ENCODE measurements around the gene PCDH18. TPM values are rescaled to one million over a fixed set of nuclear protein-coding genes. Genes with fewer than 3 reads are reported as not detected.

Gene PCDH18
- total RNA-seq, 1 experiment from 2014 or later: 0.15 TPM

DNA sequence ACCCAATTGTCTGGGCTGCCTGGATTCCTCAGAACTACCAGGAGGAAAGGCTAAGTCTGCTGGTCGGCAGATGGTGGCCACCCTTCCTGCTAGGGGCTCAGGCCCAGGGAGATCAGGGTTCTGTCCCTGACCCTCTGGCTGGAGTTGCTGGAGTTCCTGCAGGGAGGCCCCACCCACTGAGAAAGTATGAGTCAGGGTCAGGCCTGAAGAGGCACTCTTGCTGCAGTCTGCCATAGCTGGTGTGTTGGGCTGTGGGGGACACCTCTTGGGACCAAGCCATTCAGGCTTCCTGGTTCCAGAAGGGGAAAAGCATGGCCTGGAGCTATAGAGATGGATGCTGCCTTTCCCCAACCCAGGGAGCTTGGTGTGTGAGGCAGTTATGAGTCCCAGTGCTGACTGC, 40.4 kb upstream of the PCDH18 start:
- Histone ChIP-seq H3K36me3 (ENCODE audit: low read depth) (no peaks in the 10 kb centered on the region), H3K27me3 (ENCODE audit: insufficient read depth, low read depth) (no peaks in the 10 kb centered on the region), H3F3A (ENCODE audit: insufficient read depth, low read depth) (no peaks in the 10 kb centered on the region), H3K9me2 (ENCODE audit: insufficient read depth) (no peaks in the 10 kb centered on the region), H3K4me2 (no peak overlapping the region), H3K9me3 (ENCODE audit: insufficient read depth, low read depth) (no peaks in the 10 kb centered on the region), H2AFZ (no peak overlapping the region), H3K79me2 (ENCODE audit: low read depth) (no peaks in the 10 kb centered on the region), H3K27ac (no peak overlapping the region), H3K4me3 (no peak overlapping the region), H4K20me1 (ENCODE audit: insufficient read depth) (no peaks in the 10 kb centered on the region), H3K4me1 (replicated peaks; ENCODE audit: insufficient read depth) (no peaks in the 10 kb centered on the region)
- BruUV-seq (replicated peaks): no TSS peak
- CTCF ChIA-PET: no interaction called here
- no peak for TF ChIP-seq EZH2 (IDR thresholded peaks at IDR 0.05; ENCODE audit: low read depth)
- TF ChIP-seq, protein P1, sequence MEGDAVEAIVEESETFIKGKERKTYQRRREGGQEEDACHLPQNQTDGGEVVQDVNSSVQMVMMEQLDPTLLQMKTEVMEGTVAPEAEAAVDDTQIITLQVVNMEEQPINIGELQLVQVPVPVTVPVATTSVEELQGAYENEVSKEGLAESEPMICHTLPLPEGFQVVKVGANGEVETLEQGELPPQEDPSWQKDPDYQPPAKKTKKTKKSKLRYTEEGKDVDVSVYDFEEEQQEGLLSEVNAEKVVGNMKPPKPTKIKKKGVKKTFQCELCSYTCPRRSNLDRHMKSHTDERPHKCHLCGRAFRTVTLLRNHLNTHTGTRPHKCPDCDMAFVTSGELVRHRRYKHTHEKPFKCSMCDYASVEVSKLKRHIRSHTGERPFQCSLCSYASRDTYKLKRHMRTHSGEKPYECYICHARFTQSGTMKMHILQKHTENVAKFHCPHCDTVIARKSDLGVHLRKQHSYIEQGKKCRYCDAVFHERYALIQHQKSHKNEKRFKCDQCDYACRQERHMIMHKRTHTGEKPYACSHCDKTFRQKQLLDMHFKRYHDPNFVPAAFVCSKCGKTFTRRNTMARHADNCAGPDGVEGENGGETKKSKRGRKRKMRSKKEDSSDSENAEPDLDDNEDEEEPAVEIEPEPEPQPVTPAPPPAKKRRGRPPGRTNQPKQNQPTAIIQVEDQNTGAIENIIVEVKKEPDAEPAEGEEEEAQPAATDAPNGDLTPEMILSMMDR (conservative IDR thresholded peaks at IDR 0.05): no peak
- DNase-seq: no peak
- intact Hi-C loops (cut with micrococcal nuclease; ENCODE audit: unreplicated experiment): no loop called here
- POLR2A ChIA-PET (ENCODE audit: unreplicated experiment): no interaction called here

DNA sequence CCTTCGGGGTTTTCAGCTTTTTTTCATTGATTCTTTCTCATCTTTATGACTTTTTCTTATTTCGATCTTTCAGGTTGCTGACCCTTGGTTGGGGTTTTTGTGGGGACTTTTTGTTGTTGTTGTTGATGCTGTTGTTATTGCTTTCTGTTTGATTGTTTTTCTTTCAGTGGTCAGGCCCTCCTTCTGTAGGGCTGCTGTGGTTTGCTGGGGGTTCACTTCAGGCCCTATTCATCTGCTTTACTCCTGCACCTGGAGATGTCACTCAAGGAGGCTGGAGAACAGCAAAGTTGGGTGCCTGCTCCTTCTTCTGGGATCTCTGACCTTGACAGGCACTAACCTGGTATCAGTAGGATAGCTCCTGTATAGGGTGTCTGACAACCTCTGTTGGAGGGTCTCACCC, 39.9 kb upstream of the PCDH18 start:
- BruUV-seq (replicated peaks): no TSS peak
- DNase-seq: no peak
- no peaks in the 10 kb centered on the region for H3K9me2 ChIP-seq (ENCODE audit: insufficient read depth)
- H3K9me3 ChIP-seq (ENCODE audit: insufficient read depth, low read depth): no peaks in the 10 kb centered on the region
- no peak overlapping the region for H3K4me3 ChIP-seq
- H3F3A ChIP-seq (ENCODE audit: insufficient read depth, low read depth): no peaks in the 10 kb centered on the region
- no peak for TF ChIP-seq EZH2 (IDR thresholded peaks at IDR 0.05; ENCODE audit: low read depth)
- TF ChIP-seq, protein P1 (conservative IDR thresholded peaks at IDR 0.05): no peak
- no peak overlapping the region for H3K27ac ChIP-seq
- H3K4me1 ChIP-seq (replicated peaks; ENCODE audit: insufficient read depth): no peaks in the 10 kb centered on the region
- H3K27me3 ChIP-seq (ENCODE audit: insufficient read depth, low read depth): no peaks in the 10 kb centered on the region
- H4K20me1 ChIP-seq (ENCODE audit: insufficient read depth): no peaks in the 10 kb centered on the region
- no peaks in the 10 kb centered on the region for H3K36me3 ChIP-seq (ENCODE audit: low read depth)
- no peak overlapping the region for H3K4me2 ChIP-seq
- intact Hi-C loops (cut with micrococcal nuclease; ENCODE audit: unreplicated experiment): no loop called here
- ChIA-PET POLR2A (ENCODE audit: unreplicated experiment) (no interaction called here), CTCF (no interaction called here)
- H3K79me2 ChIP-seq (ENCODE audit: low read depth): no peaks in the 10 kb centered on the region
- no peak overlapping the region for H2AFZ ChIP-seq

DNA sequence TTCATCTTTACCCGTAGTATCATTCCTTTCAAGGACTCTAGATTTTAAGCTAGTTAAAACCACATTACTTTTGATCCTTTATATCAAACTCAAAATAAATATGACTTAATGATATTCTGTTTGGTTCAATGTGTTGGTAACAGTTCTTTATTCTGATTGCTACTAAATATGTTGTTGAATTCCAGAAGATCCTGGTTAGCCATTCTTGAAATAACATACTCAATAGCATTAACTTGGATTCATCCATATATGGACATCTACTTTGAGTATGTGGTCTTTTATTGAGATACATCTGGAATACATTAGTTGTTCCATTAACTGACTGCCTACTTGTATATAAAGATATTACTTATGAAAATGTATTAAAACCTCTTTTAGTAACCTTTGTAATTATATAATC, 27.5 kb upstream of the PCDH18 start:
- DNase-seq: no peak
- Histone ChIP-seq H2AFZ (no peak overlapping the region), H3K9me3 (ENCODE audit: insufficient read depth, low read depth) (no peaks in the 10 kb centered on the region), H3K27ac (no peak overlapping the region), H3K4me2 (no peak overlapping the region), H3K4me1 (replicated peaks; ENCODE audit: insufficient read depth) (no peaks in the 10 kb centered on the region), H3K4me3 (no peak overlapping the region), H3K79me2 (ENCODE audit: low read depth) (no peaks in the 10 kb centered on the region), H4K20me1 (ENCODE audit: insufficient read depth) (no peaks in the 10 kb centered on the region), H3K27me3 (ENCODE audit: insufficient read depth, low read depth) (no peaks in the 10 kb centered on the region), H3K36me3 (ENCODE audit: low read depth) (no peaks in the 10 kb centered on the region), H3K9me2 (ENCODE audit: insufficient read depth) (no peaks in the 10 kb centered on the region), H3F3A (ENCODE audit: insufficient read depth, low read depth) (no peaks in the 10 kb centered on the region)
- POLR2A ChIA-PET (ENCODE audit: unreplicated experiment): no interaction called here
- TF ChIP-seq, protein P1 (conservative IDR thresholded peaks at IDR 0.05): no peak
- no peak for TF ChIP-seq EZH2 (IDR thresholded peaks at IDR 0.05; ENCODE audit: low read depth)
- CTCF ChIA-PET: no interaction called here
- no TSS peak for BruUV-seq (replicated peaks)
- intact Hi-C loops (cut with micrococcal nuclease; ENCODE audit: unreplicated experiment): no loop called here

Measured in PC-9 (cell line).